Right ventricle myocardium superior (tissue), 1 donor: ENCODE data around the gene NCOR1. TPM values are rescaled to one million over a fixed set of nuclear protein-coding genes. Genes with fewer than 3 reads are reported as not detected.
"Not testable (repeated sequence)": the region's sequence is repeated elsewhere in the genome, so short reads cannot be mapped to it uniquely, and the experiment has no call there.

Experiments
- ATAC-seq: fragments of 200-7000 bp; cut with Tn5 transposase; one replicate; pipeline ENCODE4 v1.9.1; 2020; ENCODE audit warnings: mild to moderate bottlenecking; ENCODE audit not compliant: poor library complexity
- DNase-seq: peaks from one replicate; pipeline ENCODE4 v3.0.0-alpha.2; 2020
- intact Hi-C: fragments of 100-400 bp; cut with DNase I; formaldehyde crosslinking; loops from one replicate; pipeline ENCODE4 v1.11.2; 2022
- total RNA-seq: library from RNA; stranded (reverse); fragmentation: NEBNext Ultra II Directional; extraction: Animal tissue kit (Norgen Biotek cat#: 25700); gene quantifications from one replicate; pipeline ENCODE4 v1.2.1, GENCODE V29; 2021
- donor health status: DM: no; HTN: yes; CAD: no; lungs with severe emphysema.

NCOR1 gene
- total RNA-seq, 1 donor from 2014 or later: 61.4 TPM

DNA sequence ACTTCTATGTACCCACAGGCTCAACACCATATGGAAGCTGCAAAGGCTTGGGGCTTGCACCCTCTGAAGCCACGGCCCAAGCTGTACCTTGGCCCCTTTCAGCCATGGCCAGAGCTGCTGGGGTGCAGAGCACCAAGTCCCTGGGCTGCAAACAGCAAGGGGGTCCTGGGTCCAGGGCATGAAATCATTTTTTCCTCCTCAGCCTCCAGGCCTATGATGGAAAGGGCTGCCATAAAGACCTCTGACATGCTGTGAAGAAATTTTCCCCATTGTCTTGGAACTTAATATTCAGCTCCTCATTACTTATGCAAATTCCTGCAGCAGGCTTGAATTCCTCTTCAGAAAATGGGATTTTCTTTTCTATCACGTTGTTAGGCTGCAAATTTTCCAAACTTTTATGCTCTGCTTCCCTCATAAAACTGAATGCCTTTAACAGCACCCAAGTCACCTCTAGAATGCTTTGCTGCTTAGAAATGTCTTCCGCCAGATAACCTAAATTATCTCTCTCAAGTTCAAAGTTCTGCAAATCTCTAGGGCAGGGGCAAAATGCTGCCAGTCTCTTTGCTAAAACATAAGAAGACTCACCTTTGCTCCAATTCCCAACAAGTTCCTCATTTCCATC lies 100.1 kb downstream of the NCOR1 start:
- ATAC-seq, DNase-seq, intact Hi-C loops: not testable (repeated sequence)

DNA sequence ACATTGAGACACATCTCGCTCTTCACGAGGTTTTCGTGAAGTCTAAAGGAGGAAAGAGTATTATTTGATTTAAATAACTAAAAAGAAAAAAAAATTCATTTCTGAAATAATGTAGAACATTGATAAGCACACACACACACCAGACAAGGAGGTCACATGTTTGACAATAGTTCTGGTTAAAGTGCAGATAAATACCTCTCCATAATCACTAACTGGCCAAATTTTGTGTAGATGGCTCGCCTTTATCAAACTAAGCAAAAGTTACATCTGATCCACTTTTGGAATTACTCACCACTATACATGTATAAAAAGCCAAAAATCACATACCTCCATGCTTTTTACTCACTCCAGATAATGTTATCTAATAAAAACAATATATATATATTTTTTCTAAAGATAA lies 106.5 kb downstream of the NCOR1 start:
- intact Hi-C loops: no loop called here
- DNase-seq: no peak
- ATAC-seq: no peak

DNA sequence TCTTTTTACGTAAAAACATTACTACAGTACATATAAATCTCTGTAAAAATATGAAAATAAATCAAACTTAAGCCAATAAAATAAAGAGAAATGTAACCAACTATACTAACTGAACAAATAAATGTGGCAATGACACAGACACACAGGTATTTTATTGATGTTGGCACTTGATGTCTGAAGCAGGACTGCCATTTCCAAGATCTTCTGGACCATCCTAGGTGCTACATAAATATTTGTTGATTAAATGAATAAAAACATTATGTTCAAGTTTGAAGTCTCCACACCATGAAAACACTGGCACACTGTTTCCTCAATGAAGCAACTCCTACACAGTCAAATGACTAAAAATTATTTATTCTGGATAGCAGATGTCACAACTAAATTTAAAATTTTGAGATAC lies 106.9 kb downstream of the NCOR1 start:
- DNase-seq (no peak), ATAC-seq (no peak)
- intact Hi-C loops: no loop called here

DNA sequence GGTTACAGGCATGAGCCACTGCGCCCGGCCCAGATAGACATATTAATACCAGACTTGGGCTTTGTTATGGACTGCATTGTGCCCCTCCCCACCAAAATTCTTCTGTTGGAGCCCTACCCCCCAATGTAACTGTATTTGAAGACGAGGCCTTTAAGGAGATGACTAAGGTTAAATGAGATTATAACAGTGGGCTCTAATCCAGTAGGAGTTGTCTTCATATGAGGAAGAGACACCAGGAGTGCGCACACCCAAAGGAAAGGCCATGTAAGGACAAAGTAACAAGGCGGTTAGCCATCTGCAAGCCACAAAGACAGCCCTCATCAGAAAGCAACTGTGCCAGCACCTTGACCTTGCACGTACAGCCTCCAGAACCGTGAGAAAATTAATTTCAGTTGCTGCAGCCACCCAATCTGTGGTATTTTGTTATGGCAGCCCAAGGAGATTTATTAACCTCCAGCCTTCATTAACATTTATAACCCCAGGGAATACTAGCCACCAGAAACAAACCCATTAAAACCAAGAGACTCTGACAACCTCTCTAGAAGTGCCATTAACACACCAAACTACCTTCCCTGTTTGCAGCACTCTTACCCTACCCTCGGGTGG lies 108.1 kb downstream of the NCOR1 start:
- no peak for ATAC-seq
- DNase-seq: no peak
- intact Hi-C loops: no loop called here

DNA sequence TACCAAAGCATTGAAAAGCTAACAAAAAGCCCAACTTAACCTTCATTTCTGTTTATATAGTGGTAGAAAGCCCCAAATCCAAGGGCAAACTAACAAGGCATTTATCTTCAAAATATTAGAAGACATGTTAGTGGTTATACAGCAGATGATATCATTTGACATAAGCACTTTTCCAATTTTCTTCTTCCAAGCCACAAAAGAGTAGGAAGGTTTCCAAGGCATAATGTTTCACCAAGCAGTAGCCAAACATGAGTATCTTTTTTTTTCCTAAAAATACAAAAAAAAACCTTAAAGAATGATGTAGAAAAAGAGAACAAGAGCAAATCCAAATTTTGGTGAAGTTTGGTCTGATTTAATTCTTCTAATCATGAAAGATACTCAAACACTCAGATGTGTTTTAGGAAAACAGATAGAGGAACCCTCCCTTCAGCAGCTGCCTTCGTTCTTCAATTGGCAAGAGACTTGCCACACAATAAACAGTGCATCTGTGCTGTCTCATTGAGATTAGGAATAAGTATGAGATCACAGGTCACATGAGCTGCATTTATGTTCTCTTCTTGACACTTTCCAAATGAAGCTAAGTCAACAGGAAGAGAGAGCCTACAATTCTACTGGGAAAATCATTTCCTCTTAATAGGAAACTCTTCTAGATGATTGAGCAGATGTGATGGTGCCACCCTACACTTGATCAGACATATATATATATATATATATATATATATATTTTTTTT lies 109.0 kb downstream of the NCOR1 start:
- DNase-seq (no peak), ATAC-seq (peak; percentile 71)
- intact Hi-C loops: no loop called here

DNA sequence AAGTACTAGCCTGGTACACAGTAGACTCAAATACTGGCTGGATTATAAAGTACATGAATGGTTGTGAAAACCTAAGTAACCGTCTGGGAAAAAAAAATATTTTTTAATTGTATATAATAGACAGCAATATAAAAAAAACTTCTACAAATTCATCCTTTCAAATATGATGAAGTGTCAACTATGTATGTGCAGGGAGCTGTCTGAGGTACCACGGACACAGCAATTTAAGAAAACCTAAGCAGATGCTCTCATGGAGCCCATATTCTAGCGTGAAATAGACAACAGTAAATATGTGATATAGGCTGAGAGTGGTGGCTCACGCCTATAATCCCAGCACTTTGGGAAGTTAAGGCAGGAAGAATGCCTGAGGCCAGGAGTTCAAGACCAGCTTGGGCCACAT lies 111.1 kb downstream of the NCOR1 start:
- intact Hi-C loops: no loop called here
- ATAC-seq: no peak

DNA sequence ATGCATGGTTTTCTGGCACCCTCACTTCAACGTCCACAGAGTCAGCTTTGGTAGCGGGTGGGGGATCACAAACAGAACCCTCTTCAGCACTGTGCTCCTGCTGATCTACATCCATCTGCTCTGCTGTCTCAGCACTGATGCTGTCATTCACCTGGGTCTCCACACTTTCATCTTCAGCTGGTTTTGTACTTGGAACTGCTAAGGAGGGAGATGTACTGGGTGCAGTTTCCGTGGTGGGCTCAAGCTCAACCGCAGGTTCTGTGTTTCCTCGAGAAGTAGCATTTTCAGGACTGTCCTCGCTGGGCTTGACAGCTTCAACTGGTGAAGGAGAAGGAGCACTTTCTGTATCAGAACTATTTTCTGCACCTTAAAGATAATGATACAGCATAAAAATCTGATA lies 113.9 kb downstream of the NCOR1 start:
- no peak for DNase-seq
- intact Hi-C loops: no loop called here
- no peak for ATAC-seq

More for the DNA sequence above, 111.1 kb downstream of the NCOR1 start:
- no peak for DNase-seq

DNA sequence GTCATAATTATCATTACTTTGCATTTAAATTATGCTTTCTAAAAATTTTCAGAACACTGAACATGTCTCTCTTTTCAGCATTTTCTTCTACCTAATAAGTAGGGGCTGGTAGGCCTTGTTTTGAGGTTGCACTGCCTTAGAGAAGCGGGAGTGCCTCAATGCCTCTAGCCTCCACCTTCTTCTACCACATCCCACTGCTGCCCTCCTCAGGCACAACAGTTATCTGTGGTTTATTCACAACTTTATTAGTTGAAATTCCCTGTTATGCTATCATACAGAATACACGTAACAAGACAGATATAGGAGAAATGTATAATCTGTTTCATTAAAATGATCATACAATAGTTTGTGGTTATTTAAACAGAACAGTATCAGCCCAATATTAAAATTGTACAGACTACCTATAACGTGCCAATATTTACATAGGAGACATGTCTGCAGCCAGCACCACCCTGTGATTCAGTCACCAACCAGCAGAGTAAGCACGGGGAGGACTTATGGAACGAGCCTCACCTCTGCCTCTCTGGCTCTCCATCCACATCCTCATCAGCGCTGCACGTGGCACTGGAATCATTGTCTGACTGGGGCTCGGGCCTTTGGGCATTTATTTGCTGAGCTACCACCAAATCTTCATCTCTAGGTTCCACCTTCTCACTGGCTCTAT lies 114.5 kb downstream of the NCOR1 start:
- intact Hi-C loops: no loop called here
- no peak for ATAC-seq
- no peak for DNase-seq

DNA sequence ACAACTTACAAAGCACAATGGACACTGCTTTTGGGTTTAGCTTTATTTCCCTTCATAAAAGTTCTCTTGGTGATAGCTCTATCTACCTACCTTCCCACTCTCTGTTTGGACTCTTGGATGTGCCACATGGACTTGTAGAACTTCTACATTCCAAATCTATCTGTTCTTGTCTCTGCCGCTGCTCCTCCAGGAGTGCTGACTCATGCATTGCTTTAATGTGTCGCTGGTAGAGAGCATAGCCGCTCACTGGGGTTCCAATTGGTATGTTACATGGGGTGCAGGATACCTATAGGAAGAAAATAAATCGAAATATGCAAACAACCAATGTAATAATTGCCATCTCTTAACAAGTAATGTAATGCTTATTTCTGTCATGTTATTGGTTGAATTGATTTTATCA lies 123.6 kb downstream of the NCOR1 start:
- no peak for ATAC-seq
- intact Hi-C loops: no loop called here
- no peak for DNase-seq

DNA sequence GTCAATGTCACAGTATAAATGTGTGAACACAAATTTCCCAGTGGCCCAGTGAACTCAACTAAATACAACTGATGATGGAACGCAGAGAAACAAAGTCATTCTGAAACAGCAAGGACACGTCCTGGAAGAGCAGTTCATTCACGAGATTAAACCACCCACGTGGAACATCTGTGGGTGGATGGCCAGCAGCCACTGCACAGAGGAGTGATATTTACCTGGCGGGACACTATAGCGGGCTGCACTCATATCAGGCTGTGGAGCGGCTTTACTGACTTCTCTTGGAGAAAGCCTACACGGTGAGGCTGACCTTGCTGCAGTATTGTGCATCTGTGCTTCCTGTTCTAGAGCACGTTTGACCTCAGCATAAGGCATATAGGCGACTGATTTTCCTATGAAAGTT lies 128.4 kb downstream of the NCOR1 start:
- intact Hi-C loops: no loop called here
- DNase-seq (no peak), ATAC-seq (no peak)

DNA sequence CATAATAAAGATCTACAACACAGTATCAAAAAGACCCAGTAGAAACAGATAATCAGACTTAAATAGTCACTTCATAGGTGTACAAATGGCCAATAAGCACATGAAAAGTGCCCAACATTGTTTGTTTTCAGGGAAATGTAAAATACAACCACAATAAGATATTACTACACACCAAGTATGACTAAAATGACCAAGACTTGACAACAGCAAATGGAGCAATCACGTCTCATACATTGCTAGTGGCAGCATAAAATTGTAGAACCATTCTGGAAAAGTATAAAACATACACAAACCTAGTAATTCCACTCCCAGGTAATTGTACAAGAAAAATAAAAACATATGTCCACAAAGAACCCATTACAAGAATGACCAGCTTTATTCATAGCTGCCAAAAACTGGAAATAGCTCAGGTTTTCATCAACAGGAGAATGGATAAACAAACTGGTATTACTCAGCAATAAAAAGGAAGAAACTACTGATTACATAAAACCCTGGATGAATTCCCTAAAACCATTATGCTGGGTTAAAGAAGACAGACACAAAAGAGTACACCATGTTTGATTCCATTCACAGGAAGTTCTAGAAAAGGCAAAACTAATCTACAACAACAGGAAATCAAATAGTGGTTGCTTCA lies 130.2 kb downstream of the NCOR1 start:
- no peak for ATAC-seq
- intact Hi-C loops: no loop called here
- no peak for DNase-seq

DNA sequence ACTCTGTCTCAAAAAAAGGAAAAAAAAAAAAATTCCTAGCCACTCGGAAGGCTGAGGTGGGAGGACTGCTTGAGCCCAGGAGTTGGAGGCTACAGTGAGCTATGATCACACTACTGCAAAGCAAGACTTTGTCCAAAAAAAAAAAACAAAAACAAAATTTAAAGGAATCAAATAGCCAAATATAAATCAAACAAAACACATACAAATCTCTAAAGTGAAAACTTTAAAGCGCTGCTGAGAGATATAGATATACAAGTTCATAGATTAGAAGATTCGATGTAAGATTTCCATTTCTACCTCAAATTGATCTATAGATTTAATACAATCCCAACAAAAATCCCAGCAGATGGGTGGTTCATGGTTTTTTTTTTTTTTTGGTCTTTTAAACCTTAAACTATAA lies 132.1 kb downstream of the NCOR1 start:
- intact Hi-C loops: no loop called here
- no peak for DNase-seq
- ATAC-seq: no peak

DNA sequence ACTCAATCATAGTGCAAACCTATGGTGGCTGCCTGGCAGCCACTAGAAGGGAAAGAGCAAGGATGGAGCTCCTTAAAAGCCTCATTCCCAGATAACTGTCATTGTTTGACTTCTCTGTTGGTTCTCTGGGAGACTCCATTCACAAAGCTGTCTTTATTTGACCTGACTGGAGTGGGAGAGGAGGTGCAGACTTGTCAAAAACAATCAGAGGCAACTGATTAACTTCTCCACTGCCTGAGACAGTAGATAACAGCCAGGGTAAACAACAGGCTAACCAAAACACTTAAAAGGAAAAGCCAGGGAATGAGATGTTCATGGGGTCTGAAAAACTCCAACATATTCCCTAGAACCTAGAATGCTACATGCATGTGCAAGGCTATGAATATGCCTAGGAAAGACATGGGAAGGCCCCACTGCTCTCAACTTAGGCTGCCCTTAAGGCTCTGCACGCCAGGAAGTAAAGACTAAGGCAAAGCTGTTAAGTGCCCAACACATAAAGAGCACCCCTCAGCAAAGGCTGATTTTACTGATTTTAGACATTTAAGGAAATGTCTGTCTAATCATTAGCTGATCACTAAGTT lies 133.7 kb downstream of the NCOR1 start:
- ATAC-seq (no peak), DNase-seq (no peak)
- intact Hi-C loops: no loop called here

DNA sequence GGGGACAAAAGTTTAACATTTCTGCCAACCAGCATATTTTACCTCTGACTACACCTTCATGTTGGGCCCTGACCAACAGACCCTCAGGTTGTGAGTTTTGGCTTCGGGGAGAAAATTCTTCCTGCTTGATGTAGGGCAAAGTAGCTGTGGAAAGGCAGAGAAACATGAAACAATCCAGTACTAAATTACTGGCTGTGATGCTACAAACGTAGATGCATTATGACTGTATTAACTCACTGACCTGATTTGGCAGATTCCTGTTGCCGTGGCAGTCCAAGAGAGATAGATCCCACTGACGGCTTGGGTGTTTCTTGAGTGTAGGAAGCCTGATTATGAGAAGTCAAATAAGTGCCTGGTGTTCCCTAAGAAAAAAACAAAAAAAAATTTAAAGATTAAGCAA lies 135.0 kb downstream of the NCOR1 start:
- DNase-seq (no peak), ATAC-seq (no peak)
- intact Hi-C loops: no loop called here

DNA sequence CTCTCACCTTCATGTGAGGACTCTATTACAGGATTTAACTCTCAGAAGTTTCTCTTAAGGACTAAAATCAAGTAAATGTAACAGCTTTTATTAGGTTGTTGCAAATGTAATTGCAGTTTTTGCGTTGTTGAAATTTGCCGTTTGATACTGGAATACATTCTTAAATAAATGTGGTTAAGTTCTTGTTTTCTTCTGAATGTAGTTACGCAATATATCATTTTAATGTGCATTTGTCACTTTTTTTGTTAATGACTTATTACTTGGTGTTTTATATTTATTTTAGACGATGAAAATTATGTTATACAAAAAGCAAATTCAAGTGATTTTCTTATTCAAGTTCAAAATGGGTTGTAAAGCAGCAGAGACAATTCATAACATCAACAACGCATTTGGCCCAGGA lies 139.4 kb downstream of the NCOR1 start:
- intact Hi-C loops: no loop called here
- ATAC-seq: no peak
- no peak for DNase-seq

DNA sequence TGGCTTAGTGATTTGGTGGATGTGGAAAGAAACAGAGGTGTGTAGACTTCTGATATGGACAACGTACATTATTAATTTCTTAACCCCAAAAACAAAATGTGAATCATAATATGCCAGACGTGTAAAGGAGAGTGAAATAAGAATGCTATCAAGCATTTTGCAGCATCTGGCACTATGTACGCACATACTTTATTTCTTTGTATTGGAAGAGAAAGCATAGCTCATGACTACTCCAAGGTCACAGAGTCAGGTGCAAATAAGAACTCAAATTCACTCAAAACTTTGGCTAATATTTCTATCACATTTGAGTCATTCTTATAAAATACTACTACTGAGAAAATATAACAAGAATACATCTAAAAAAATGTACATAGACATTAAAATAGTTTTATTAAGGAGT lies 140.9 kb downstream of the NCOR1 start:
- ATAC-seq (no peak), DNase-seq (no peak)
- intact Hi-C loops: no loop called here

DNA sequence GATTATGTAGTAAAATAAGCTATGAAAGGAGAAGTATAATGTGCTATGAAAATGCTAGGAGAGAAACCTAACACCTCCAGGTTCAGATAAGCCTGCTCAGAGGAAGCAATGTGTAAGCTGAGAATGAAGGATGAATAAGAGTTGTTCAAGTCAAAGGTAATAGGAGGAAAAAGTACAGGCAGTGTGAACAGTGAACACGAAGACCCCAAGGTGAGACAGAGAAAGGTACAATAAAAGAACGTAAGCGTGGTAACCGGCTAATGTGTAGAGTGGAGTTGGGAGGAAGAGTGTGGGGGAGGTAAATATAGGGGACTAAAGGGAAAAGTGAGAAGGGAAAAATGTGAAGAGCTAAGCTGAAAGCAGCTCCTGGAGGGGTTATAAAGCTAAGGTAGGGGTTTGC lies 141.5 kb downstream of the NCOR1 start:
- intact Hi-C loops: no loop called here
- ATAC-seq (no peak), DNase-seq (no peak)

DNA sequence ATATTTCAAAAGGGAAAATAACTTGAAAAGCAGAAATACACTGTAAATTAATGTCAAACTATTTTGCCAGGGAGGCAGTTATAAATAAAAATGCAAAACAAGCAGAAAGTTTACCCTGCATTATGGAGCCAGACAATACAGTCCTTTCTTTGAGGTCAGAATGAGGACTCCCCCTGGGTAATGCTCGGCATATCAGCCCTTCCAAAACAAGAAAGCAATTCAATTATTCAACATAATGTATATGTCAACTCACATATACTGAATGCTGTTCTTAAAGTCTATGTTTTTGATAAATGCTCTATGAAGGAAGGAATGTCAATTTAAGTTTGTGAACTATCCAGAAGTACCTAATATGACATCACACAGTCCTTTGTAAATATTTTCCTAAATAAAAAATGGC lies 143.3 kb downstream of the NCOR1 start:
- ATAC-seq (no peak), DNase-seq (no peak)
- intact Hi-C loops: no loop called here

DNA sequence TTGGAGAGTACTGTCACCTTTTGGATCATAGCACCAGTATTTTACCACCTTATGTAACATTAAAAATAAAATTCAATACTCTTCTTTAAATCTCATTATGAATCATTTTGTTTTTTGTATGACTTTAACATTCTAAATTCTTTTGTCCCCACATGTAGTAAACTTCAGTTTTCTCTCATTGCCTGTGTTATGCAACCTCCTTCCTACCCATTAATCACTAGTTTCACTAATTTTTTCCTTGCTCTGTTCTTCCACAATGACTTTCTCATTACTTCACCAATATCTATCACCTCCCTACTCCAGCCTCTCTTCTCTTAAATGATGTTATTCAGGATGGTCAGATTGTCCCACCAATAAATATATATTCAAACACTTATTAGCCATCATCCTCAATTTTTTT lies 147.0 kb downstream of the NCOR1 start:
- intact Hi-C loops: no loop called here

More for the DNA sequence above, 147.0 kb downstream of the NCOR1 start:
- DNase-seq: no peak
- ATAC-seq: no peak
